Measurements from ENCODE around the gene CBR1.
"Not testable (repeated sequence)": the region's sequence is repeated elsewhere in the genome, so short reads cannot be mapped to it uniquely, and the experiment has no call there.

The CBR1 gene

DNA sequence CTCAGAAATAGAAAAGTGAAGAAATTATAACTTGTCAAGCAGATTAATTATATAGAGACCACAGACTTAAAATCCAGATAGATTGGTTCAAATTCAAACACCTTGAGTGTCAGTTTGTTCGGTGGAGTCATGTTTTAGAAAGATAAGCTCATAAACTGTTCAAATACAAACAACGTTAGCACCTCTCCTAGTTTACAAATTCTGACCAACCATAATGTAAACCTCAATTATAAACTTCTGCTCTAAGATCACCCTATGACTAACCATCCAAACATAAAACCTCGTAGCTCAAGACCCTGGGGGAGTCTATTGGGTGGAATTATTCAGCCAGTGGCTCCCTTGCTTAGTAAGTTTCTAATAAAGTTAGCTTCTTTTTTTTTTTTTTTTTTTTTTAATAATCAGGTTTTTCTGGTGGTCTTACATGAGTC is 12.4 kb downstream of the CBR1 start:
- DNase-seq = no peak

DNA sequence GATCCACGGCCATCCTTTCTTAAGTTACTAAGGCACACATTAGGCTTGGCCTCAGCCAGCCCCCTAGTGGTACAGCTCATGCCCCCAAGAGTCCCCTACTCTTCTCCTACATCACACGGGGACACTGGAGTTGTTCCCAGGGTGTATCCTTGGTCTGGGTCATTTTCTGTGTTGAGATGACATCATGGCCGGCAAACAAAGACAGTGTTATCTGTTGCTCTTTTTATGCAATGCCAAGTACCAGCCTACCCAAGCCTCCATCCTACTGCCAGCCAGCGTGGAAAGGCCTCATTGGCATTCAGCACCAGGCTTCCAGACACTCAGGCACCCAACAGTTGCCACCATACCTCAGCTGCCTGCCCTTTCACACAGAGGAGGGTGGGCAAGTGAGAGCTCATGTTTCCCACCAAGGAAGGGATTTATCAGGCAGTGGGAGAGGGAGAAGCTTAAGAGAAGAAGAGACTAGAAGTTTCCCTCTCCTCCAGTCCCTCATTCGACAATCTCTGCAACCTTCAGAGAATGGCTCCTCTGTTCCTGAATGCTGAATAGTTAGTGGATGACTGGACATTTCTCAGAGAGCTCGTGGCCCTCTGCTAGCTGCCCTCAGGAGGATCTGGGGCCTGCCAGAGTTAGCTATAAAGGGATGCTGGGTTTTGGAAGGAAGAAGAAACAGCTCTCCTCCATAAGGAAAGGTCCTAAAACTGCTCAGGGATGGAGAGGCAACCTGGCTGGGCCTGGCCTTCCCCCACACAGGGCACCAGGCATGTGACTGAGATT is 17.7 kb downstream of the CBR1 start:
- DNase-seq = no peak

DNA sequence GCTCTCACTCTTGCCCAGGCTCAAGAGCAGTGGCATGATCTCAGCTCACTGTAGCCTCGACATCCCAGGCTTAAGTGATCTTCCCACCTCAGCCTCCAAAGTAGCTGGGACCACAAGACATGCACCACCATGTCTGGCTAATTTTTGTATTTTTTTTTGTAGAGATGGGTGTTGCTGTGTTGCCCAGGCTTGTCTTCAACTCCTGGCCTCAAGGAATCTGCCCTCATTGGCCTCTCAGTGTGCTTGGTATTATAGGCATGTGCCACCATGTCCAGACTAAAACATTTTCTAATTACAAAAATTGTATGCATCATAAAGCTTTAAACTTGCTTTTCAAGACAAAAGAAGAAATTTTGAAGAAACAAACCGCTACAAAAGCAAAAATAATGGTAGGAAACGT is 20.1 kb downstream of the CBR1 start:
- no peak for DNase-seq

DNA sequence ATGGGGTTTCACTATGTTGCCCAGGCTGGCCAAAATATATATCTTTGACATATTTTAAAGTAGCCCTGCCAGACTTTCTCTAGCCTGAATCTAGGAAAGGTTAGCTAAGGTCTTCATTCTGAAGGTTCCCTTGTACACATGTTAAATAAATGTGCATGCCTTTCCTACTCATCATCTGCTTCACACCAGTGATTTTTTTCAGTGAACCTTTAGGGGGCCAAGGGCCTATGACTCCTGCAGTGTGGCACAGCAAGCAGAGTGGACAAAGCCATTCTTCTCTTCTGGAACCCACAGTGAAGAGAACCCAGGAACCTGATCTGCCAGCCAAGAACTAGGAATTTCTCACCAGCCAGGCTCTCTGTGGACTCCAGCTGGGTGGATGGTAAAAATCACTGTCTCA is 22.9 kb downstream of the CBR1 start:
- DNase-seq = no peak

DNA sequence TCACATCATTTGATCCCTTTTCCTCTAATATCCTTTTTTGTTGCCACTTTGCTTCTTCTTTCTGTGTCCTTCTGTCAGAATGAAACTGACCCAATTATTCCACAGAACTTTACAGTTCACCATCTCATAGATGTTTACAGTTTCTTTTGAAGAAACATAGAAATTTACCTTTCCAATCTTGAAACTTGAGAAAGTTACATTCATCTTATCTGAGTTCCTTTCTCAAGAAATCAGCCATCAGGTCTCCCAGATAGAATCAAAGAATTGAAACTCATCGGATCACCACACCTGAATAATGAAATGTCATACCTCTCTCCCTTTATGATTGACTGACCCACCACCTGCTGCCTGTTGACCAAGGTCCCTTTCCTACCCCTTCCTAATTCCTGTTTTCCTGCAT is 23.7 kb downstream of the CBR1 start:
- no peak for DNase-seq

DNA sequence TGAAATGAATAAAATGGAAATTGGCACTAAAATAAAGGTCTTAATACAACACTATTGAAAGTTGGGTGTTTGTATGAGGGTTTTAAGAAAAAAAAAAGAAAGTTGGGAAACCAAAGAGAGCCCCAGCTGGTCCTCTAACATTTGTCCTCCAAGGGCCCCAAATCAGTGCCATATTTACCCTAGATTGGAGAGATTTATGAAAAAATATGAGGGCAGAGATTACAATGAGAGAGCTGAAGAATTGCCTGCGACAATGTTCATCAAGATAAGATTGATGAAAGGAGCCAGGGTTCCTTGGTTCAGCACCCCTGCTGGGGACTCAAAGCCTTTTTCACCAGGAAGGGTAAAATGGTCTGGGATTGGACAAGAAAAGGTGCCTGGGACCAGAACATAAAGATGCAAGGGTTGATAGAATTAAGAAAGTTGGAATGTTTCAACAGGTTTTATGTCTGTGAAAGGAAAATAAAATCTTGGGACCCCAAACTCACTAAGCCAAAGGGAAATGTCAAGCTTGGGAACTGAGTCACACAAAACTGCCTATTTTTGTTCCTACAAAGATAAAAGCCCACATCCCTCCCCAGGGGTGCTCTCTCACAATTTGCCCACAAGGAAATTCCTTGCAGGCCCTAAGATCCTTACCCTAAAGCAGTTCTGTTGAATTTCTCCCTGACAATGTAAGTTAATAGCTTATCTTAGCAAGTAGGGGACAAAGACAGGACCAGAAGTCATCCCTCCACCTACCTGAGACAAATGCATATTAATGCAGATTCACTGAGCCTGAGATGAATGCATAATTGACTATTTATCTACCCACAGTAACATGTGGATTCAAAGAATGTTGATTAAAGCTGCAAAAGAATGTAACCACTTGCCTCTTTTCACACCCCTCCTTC is 26.8 kb downstream of the CBR1 start:
- no peak for DNase-seq

DNA sequence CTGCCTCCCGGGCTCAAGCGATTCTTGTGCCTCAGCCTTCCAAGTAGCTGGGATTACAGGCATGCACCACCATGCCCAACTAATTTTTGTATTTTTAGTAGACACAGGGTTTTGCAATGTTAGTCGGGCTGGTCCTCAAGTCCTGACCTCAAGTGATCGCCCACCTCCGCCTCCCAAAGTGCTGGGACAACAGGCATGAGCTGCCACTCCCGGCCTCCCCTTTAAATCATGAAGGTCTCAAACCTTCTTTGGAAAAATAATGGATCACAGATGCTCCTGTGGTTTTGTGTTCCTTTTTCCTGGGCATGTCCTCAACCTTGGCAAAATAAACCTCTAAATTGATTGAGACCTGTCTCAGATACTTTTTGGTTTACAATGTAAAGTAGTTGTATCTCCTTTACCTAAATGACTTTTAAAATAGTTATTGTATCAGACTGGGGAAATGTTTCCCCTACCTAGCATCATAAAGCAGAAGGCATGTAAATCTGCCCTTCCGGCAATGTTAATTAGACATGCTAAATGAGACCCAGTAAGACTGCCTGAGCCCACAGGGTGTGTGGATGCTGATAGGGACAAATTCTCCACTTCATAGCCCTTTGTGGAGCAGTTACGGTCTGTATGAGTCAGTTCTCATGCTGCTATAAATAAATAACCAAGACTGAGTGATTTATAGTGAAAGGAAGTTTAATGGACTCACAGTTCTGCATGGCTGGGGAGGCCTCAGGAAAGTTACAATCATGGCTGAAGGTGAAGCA is 27.8 kb downstream of the CBR1 start:
- DNase-seq = no peak

DNA sequence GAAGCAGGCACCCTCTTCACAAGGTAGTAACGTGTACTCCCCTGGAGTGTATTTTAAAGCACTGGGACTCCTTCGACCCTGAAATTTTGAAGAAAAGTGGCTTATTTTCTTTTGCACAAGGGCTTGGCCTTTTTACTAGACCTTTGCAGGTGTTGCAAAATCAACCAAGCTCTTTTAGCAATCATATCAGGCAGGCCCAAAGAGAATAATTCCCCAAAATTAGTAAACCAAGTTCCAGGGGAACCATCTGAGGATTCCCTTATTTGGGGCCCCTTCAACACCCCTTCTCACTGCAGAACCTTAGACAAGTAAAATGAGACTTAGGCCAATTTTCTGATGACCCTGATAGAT is 28.3 kb downstream of the CBR1 start:
- no peak for DNase-seq

DNA sequence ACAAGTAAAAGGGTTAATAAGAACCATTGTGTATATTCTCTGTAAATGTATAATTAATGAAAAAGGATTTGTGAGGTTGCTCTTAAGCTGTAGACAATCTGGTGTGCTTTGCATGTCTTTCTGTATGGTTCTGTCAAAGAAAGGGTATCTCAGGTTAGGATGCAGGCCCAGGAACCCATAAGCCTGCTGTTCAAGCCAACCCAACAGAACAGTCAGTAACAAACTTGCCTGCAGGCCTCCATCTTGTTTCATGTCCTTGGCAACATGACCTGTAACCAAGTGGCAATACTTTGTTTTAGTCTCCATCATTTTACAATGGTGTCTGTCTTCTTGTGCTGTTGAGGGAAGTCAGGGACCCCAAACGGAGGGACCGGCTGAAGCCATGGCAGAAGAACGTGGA is 29.2 kb downstream of the CBR1 start:
- no peak for DNase-seq

DNA sequence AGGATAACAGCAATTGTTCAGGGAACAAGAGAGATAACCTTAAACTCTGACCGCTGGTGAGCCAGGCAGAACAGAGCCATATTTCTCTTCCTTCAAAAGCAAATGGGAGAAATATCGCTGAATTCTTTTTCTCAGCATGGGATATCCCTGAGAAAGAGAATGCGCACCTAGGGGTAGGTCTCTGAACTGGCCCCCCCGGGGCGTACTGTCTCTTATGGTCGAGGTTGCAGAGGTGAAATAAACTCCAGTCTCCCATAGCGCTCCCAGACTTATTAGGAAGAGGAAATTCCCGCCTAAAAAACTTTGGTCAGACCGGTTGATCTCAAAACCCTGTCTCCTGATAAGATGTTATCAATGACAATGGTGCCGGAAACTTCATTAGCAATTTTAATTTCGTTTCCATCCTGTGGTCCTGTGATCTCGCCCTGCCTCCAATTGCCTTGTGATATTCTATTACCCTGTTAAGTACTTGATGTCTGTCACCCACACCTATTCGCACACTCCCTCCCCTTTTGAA is 29.9 kb downstream of the CBR1 start:
- DNase-seq = not testable (repeated sequence)

DNA sequence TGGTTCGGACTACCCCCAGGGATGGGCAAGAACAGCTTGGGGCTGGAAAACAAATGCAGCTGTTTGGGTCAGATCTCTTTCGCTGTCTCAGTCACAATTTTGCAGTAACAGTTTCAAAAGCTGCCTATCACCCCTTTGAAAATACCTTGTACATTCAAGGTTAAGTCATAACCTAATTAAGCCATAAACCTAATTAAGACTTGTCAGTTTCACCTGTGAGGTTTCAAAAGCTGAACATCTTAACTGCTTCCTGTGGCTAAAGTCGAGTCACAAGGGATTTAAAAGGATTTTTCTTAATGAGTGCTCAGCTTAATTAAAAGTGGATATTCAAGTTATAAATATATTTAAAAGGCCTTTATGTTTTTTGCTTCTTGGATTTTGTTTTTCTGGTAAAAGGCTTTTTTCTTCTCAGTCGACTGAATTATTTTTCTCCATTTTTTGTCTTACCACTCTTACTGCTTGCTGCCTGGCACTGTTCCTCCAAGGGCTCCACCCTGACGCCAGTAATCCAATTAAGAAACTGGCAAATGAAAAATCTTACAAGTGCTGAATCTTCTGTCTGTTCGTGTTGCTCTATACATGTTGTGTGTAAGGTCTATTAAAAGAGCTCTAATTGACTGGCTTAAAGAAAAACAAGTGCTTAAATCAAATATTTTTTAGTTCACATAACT is 31.3 kb downstream of the CBR1 start:
- DNase-seq = no peak

DNA sequence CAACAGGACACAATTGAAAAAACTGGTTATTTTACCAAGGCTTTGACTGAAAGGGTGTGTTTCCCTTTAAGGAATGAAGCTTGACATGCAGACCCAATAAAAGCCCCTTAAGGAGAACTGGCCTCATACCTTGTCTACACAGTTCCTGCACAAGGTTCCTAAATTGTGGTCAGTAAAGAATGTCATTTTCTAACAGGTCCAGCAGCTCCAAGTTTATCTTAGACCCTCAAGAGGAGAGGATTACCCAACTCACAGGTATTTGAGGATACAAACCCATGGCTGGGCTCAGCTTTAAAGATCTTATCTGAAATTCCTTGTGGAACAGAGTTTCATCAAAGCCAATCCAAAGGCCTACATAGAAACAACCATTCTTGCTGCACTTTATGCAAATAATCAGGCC is 33.6 kb downstream of the CBR1 start:
- DNase-seq = no peak

DNA sequence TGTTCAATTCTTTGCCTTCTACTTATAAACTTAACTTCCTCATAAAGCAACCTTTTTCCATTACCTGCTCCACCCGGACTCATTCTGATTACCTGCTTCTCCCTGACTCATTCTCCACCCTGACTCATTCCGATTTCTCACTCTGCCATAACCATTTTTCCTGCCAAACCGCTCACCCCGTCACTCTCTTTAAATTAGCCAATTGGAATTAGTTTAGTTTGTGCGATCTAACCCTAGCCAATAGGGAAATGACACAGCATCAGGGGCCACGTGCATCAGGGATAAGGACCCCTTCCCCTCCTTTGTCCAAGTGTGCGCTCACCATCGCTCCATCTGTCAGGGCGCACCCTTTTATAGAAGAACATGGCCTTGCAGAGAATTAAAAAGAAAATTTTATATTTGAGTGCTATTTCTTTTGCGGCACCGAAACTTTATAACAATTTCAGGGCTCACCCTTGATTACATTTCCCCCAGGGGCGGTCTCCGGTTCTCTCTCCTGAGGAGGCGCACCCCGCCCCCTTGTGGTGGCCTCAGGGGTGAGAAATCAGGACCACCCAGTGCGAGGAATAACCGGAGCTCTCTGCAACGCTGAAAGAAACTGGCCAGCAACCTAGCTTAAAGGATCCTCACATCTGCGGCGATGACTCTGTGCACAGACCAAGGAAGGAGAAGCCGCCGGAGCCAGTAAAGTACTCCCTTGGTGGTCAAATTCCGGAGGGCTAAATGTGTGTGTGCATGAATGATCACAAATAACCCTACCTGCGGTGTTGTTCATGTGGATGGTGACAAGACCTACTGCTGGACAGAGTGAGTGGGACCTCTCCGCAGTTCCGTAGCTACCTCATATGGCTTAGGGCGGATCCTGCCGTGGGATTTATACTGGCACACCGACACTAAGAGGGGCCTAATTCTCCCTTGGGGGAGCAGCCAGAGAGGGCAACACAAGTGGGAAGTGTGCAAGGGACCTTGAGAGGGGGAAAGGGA is 34.8 kb downstream of the CBR1 start:
- no peak for DNase-seq

DNA sequence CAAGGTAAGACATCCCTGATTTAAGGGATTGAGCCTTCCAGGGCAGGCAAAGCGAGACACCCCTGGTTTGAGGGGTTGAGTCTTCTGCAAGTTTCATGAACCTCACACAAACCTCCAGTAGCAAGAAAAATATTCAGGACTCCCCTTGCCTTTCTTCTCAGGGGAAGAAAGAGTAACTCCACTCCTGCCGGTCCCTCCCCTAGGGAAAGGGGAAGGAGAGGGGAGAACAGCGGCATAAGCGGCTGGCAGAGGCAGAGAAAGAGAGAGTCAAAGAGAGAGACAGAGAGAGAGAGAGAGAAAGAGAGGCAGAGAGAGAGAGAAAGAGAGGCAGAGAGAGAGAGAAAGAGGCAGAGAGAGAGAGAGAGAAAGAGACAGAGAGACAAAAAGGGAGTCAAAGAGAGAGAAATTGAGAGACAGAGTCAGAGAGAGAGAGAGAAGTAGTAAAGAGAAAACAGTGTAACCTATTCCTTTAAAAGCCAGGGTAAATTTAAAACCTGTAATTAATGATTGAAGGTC is 35.6 kb downstream of the CBR1 start:
- no peak for DNase-seq

DNA sequence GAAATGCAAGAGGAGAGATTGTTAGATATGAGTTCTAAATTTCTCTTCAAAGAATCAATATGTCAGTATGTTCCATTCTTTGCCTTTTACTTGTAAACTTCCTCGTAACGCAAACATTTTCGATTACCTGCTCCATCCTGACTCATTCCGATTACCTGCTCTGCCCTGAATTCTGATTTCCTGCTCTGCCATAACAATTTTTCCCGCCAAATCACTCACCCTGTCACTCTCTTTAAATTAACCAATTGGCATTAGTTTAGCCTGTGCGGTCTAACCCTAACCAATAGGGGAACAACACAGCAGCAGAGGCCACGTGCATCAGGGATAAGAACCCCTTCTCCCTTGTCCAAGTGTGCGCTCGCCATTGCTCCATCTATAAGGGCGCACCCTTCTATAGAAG is 40.0 kb downstream of the CBR1 start:
- no peak for DNase-seq

DNA sequence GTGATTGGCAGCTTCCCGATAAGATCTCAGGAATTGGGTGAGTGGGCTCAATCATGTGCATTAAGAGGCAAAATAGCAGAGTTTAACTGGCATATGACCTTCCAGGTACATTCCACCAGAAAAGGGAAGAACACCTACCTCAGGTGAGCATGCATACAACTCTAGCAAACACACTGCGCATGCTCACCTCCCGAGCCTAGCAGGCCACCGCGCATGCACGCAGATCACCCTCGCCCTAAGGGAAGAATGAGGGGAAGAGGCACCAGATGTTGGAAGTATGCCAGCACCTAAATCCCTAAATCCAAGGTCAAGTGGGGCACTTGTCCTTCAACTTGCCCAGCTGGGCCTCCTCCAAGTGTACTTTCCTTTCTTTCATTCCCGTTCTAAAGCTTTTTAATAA is 41.4 kb downstream of the CBR1 start:
- DNase-seq = no peak

DNA sequence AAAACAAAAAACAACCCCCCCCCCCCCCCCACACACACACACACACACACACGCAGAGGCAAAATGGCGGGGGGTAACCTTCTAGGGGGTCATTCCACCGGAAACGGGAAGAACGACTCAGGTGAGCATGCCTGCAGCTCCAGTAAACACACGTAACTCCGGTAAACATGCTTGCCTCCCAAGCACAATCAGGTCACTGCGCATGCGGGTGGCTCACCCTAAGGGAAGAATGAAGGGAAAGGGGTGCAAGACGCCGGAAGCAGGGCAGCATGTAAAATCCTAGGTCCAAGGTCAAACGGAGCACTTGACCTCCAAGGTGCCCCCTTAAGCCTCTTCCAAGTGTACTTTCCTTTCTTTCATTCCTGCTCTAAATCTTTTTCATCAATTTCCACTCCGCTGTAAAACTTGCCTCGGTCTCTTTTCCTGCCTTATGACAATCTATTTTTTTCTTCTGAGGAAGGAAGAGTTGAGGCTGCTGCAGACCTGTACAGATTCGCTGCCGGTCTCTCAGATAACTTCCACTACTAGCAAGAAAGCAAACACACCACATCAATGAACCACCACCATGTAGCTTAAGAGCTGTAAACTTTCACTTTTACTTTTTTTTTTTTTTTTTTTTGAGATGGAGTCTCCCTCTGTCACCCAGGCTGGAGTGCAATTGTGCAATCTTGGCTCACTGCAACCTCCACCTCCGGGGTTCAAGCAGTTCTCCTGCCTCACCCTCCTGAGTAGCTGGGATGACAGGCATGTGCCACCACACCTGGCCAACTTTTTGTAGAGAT is 44.0 kb downstream of the CBR1 start:
- DNase-seq = no peak

DNA sequence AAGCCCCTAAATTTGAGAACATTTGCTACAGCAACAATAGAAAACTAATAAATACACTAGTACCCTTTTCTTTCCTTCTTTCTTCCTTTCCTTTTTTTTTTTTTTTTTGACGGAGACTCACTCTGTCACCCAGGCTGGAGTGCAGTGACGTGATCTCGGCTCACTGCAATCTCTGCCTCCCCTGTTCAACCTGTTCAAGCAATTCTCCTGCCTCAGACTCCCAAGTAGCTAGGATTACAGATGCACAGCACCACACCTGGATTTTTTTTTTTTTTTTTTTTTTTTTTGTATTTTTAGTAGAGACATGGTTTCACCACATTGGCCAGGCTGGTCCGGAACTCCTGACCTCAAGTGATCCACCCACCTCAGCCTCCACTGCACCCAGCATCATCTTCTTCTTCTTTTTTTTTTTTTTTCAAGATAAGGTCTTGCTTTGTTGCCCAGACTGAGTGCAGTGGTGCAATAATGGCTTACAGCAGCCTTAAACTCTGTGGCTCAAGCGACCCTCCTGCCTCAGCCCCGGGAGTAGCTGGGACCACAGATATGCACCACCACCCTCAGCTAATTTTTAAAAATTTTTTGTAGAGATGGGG is 45.4 kb downstream of the CBR1 start:
- DNase-seq = no peak

DNA sequence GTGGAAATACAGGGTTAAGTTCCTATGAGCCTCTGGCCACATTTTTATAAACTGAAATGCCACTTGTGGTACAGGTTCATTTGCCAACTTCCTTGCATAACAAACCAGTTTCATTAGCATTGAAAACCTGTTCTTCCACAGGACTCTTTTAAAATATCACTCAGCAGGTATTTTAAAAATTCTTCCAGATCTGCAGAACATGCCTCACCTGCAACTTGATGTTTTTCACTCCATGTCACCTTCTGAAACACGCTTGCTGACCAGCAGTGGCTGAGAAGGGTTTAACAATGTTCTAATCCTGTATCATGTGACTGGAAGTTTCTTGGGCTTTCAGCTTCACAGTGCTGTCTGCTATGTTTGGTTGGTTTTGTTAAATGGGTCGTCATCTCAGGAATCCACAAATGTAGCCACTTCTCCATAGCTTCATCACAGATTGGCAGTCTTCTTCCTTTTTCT is 47.5 kb downstream of the CBR1 start:
- no peak for DNase-seq

DNA sequence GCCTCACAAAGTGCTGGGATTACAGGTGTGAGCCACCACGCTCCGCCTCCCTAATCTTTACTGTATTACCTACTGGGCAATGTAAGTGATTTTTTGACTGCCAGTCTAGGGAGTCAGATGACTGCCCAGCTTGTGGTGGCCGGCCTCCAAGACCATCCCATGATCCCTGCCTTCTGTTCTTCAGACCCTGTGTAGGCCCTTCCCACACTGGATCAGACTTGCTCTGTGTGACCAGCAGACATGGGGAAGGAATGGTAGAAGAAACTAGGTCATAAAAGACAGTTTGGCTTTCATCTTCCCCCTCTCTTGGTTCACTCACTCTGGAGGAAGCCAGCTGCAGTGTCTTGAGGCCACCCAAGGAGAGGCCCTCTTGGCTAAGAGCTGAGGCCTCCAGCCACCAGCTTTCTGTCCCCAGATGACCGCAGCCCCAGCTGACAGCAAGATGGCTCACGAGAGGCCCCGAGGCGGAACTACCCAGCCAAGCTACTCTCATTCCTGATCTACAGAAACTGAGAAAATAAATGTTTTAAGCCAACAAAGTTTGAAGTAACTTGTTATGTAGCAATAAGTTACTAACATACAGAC is 50.6 kb downstream of the CBR1 start:
- DNase-seq = no peak

All from 8988T (cell line).